Ecto neural progenitor cell (in vitro differentiated cells): ENCODE data around the gene MOCOS.

Experiments used
- DNase-seq: peaks from one replicate; pipeline ENCODE4 v3.0.0-alpha.2; 2018; ENCODE audit warnings: low spot score

MOCOS gene

DNA sequence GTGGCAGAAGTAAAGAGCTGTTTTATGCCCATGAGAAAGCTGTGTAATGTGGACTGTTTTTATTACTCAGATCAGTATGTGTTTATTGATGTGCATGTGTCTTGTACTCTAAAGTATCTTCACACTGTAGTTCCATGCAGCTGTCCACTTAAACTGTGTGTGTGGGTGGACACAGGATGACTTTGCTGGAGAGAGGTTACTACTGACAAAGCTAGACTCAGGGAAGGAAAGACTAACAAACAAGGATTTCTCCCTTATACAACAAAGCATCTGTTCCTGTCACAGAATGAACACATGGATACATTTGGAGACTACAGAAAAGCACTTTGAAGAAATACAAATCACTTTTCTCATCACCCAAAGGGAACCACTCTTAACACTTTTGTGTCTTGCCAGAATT lies 120.2 kb downstream of the MOCOS start:
- no peak for DNase-seq

- DNase-seq = no peak
These were observed 121.6 kb downstream of the MOCOS start for GRCh38 chr18:36308711-36309435.

- DNase-seq = no peak
These were observed 122.4 kb downstream of the MOCOS start for GRCh38 chr18:36309436-36310391.

GRCh38 chr18:36311026-36311570 lies 123.8 kb downstream of the MOCOS start:
- DNase-seq = no peak

GRCh38 chr18:36312806-36313395 lies 125.6 kb downstream of the MOCOS start:
- no peak for DNase-seq

DNA sequence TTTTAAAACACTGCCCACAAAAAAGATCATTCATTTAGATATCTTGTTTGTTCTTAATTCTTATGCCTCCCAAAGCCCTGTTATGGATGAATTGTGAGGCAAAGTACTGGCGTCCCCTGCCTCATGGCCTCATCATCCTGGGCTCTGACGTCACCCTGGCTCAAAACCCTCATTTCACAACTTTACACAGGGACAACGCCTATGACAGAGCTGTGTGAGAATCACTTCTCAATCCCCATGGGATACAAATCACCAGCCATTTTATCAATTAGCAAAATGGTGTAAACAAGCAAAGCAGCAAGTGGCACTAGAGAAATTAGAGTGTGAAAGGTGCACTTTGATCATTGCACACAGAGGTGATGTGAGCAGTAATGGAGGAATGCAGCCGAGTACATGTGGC lies 126.8 kb downstream of the MOCOS start:
- DNase-seq = no peak

GRCh38 chr18:36314754-36315153 lies 127.5 kb downstream of the MOCOS start:
- no peak for DNase-seq

DNA sequence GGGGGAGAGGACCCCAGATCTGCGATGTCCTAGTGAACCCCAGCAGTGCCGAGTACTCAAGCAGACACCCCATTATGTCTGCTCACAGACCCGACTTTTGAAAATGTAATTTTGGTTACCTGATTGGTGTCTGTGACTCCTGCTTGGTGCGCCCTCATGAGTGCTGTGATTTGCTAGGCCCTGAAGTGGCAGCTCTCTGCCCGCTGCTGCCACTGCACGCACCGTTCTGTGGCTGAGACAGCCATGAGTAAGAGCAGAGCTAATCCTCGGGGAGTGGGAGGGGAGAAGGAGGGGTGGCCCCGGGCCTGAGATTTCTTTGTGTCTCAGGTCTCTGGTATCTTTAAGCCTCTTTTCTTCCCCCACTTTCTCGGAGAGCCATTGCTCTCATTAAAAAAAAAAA lies 128.4 kb downstream of the MOCOS start:
- peak; percentile 64 for DNase-seq

DNA sequence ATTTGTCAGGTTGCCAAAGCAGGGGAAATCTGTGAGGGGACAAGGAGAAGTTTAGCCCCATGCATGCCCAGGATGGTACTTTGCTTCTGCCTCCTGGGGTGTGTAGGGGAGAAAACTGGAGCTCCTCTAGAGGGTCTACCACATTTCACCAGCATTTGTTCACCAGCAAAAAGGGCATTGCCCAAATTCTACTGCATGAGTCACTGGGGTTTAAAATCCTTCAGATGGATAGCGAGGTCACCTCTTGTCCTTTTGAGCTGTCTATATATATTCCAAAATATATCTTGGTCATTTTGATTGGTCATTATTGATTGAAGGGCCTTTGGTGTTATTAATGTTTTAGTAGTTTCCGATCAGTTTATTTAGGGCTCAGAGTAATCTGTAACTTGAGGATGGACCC lies 128.9 kb downstream of the MOCOS start:
- no peak for DNase-seq
